Parietal lobe (tissue), 2 donors: Measurements from ENCODE around the gene S100G. TPM values are rescaled to one million over a fixed set of nuclear protein-coding genes. Genes with fewer than 3 reads are reported as not detected.

Experiments
- small RNA-seq: library from RNA; depleted of rRNA; stranded (forward); fragments of <200 nt; gene quantifications from one replicate; pipeline ENCODE3, GENCODE V24; 2014; ENCODE audit warnings: low replicate concordance
- total RNA-seq: library from RNA; depleted of rRNA; stranded (reverse); fragments of >200 nt; gene quantifications from one replicate; pipeline ENCODE4 v1.2.3, GENCODE V29; 2014

Gene S100G, protein sequence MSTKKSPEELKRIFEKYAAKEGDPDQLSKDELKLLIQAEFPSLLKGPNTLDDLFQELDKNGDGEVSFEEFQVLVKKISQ
- not detected for total RNA-seq

DNA sequence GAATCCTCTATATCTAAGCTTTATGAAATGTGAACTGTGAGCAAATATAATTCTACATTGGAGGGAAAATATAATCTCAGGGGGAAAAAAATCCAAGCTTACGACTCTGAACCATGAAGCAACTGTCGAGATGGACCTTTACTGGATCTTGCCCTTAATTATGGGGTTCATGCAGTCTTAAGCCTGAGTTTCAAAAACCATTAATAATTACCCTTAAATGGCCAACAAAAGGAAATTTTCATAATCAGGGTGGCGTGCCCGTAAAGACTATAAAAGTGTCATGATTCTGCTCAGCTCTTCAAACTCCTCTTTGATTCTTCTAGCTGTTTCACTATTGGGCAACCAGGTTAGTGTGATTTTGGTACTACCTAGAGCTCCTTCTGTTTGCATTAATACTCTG, at the start of gene S100G:
S100G (plus strand) TSS at position 301 of the 400 bp plus-strand sequence. CDS start 849 bp downstream, outside the sequence.

Small RNAs within 50 kb of the gene (small RNA-seq; reads per million reads assigned to genes)
- gene MIR548AM: not detected

Other genes starting within 250 kb of the S100G start
- gene CTPS2, start 62.5 kb downstream of the S100G start, total RNA-seq: 43.8 TPM
- 16.0 TPM for gene SYAP1, start 69.5 kb downstream of the S100G start, total RNA-seq
- 13.1 TPM for gene TXLNG, start 136.3 kb downstream of the S100G start, total RNA-seq
- 69.8 TPM for gene RBBP7, start 220.2 kb downstream of the S100G start, total RNA-seq